RPMI8226 (cell line): ENCODE results near the gene PGRMC2.
A peak's percentile ranks its signal among the peaks of the same experiment; 100 is the strongest.
"Not testable (repeated sequence)": the region's sequence is repeated elsewhere in the genome, so short reads cannot be mapped to it uniquely, and the experiment has no call there.

Experiments
- DNase-seq: peaks from one replicate; pipeline ENCODE4 v3.0.0-alpha.2; 2015

PGRMC2 gene

GRCh38 chr4:128298146-128298758 lies 10.6 kb upstream of the PGRMC2 start:
- DNase-seq, result no peak

- no peak for DNase-seq
Measured at GRCh38 chr4:128295255-128295654, 7.6 kb upstream of the PGRMC2 start.

GRCh38 chr4:128294464-128294863 lies 6.9 kb upstream of the PGRMC2 start:
- no peak for DNase-seq

GRCh38 chr4:128292349-128292748 lies 4.7 kb upstream of the PGRMC2 start:
- DNase-seq, result no peak

GRCh38 chr4:128291096-128291495 lies 3.5 kb upstream of the PGRMC2 start:
- no peak for DNase-seq

GRCh38 chr4:128290526-128290925 lies 2.9 kb upstream of the PGRMC2 start:
- no peak for DNase-seq

GRCh38 chr4:128289523-128290158 lies 2.0 kb upstream of the PGRMC2 start:
- DNase-seq, result no peak

- peak; percentile 30 for DNase-seq
Measured at GRCh38 chr4:128288689-128289106, 1.1 kb upstream of the PGRMC2 start.

- DNase-seq, result peak; percentile 97
Measured at GRCh38 chr4:128287871-128288688, 467 bp upstream of the PGRMC2 start.

GRCh38 chr4:128286474-128287058 lies 1.0 kb downstream of the PGRMC2 start:
- peak; percentile 52 for DNase-seq

GRCh38 chr4:128285085-128285997 lies 2.3 kb downstream of the PGRMC2 start:
- DNase-seq, result no peak

- DNase-seq, result no peak
Measured at GRCh38 chr4:128284317-128284716, 3.3 kb downstream of the PGRMC2 start.

GRCh38 chr4:128283071-128283470 lies 4.5 kb downstream of the PGRMC2 start:
- DNase-seq, result no peak

GRCh38 chr4:128282516-128282915 lies 5.1 kb downstream of the PGRMC2 start:
- no peak for DNase-seq

- DNase-seq, result no peak
Measured at GRCh38 chr4:128281354-128281753, 6.3 kb downstream of the PGRMC2 start.

GRCh38 chr4:128279624-128280225 lies 7.9 kb downstream of the PGRMC2 start:
- DNase-seq, result no peak

GRCh38 chr4:128277856-128278255 lies 9.8 kb downstream of the PGRMC2 start:
- no peak for DNase-seq

GRCh38 chr4:128275346-128275745 lies 12.3 kb downstream of the PGRMC2 start:
- DNase-seq, result no peak

- DNase-seq, result no peak
Measured at GRCh38 chr4:128271551-128271950, 16.1 kb downstream of the PGRMC2 start.

- no peak for DNase-seq
Measured at GRCh38 chr4:128268970-128269369, 18.6 kb downstream of the PGRMC2 start.

GRCh38 chr4:128267745-128268144 lies 19.9 kb downstream of the PGRMC2 start:
- DNase-seq, result no peak

- not testable (repeated sequence) for DNase-seq
Measured at GRCh38 chr4:128267171-128267570, 20.4 kb downstream of the PGRMC2 start.
